DLD1 (cell line): ENCODE data around the gene VWA5B1.

Experiments
- in situ Hi-C: cut with HindIII; loops from 2 replicates; pipeline ENCODE4 v1.10.0; 2017; ENCODE audit warnings: low sequenced_read_pairs

Gene VWA5B1

GRCh38 chr1:20347699-20348098 lies 57.0 kb downstream of the VWA5B1 start:
- in situ Hi-C loops: no loop called here

- in situ Hi-C loops: no loop called here
These were observed 57.7 kb downstream of the VWA5B1 start for GRCh38 chr1:20348326-20348915.

- in situ Hi-C loops: no loop called here
These were observed 58.9 kb downstream of the VWA5B1 start for GRCh38 chr1:20349561-20349960.

- in situ Hi-C loops: loop anchor here (25.0 kb wide), 1 partner anchor 138 kb away; no protein-coding TSS in a partner anchor
These were observed 59.3 kb downstream of the VWA5B1 start for GRCh38 chr1:20349971-20350370.

- in situ Hi-C loops: loop anchor here (25.0 kb wide), 1 partner anchor 138 kb away; no protein-coding TSS in a partner anchor
These were observed 59.7 kb downstream of the VWA5B1 start for GRCh38 chr1:20350421-20350820.

- in situ Hi-C loops: loop anchor here (25.0 kb wide), 1 partner anchor 140 kb away; no protein-coding TSS in a partner anchor
These were observed 61.4 kb downstream of the VWA5B1 start for GRCh38 chr1:20351911-20352701.

- in situ Hi-C loops: loop anchor here (25.0 kb wide), 1 partner anchor 142 kb away; no protein-coding TSS in a partner anchor
These were observed 63.2 kb downstream of the VWA5B1 start for GRCh38 chr1:20353836-20354235.

GRCh38 chr1:20354610-20355009 lies 63.9 kb downstream of the VWA5B1 start:
- in situ Hi-C loops: loop anchor here (25.0 kb wide), 1 partner anchor 142 kb away; no protein-coding TSS in a partner anchor

- in situ Hi-C loops: loop anchor here (25.0 kb wide), 1 partner anchor 143 kb away; no protein-coding TSS in a partner anchor
These were observed 64.6 kb downstream of the VWA5B1 start for GRCh38 chr1:20355101-20355827.

GRCh38 chr1:20355828-20356735 lies 65.4 kb downstream of the VWA5B1 start:
- in situ Hi-C loops: loop anchor here (25.0 kb wide), 1 partner anchor 144 kb away; no protein-coding TSS in a partner anchor

- in situ Hi-C loops: loop anchor here (25.0 kb wide), 1 partner anchor 145 kb away; no protein-coding TSS in a partner anchor
These were observed 66.3 kb downstream of the VWA5B1 start for GRCh38 chr1:20356850-20357459.

GRCh38 chr1:20357796-20358195 lies 67.1 kb downstream of the VWA5B1 start:
- in situ Hi-C loops: loop anchor here (25.0 kb wide), 1 partner anchor 145 kb away; no protein-coding TSS in a partner anchor

- in situ Hi-C loops: loop anchor here (25.0 kb wide), 1 partner anchor 147 kb away; no protein-coding TSS in a partner anchor
These were observed 68.1 kb downstream of the VWA5B1 start for GRCh38 chr1:20358761-20359263.

- in situ Hi-C loops: loop anchor here (25.0 kb wide), 1 partner anchor 147 kb away; no protein-coding TSS in a partner anchor
These were observed 69.0 kb downstream of the VWA5B1 start for GRCh38 chr1:20359451-20360330.

- in situ Hi-C loops: loop anchor here (25.0 kb wide), 1 partner anchor 149 kb away; no protein-coding TSS in a partner anchor
These were observed 70.7 kb downstream of the VWA5B1 start for GRCh38 chr1:20361401-20361800.

GRCh38 chr1:20361805-20362381 lies 71.2 kb downstream of the VWA5B1 start:
- in situ Hi-C loops: loop anchor here (25.0 kb wide), 1 partner anchor 150 kb away; no protein-coding TSS in a partner anchor

- in situ Hi-C loops: loop anchor here (25.0 kb wide), 1 partner anchor 151 kb away; no protein-coding TSS in a partner anchor
These were observed 72.2 kb downstream of the VWA5B1 start for GRCh38 chr1:20362856-20363255.
